Fibroblast of skin of right biceps (primary cell): Measurements from ENCODE around the gene UNC93A.
"Not testable (repeated sequence)": the region's sequence is repeated elsewhere in the genome, so short reads cannot be mapped to it uniquely, and the experiment has no call there.

Source experiments
- DNase-seq: peaks from one replicate; pipeline ENCODE4 v3.0.0-alpha.2; 2013

UNC93A gene

GRCh38 chr6:167294651-167295494 is 3.8 kb downstream of the UNC93A start:
- DNase-seq = no peak

- no peak for DNase-seq
Measured at GRCh38 chr6:167295495-167296292, 4.6 kb downstream of the UNC93A start.

GRCh38 chr6:167296293-167296690 is 5.2 kb downstream of the UNC93A start:
- DNase-seq = no peak

DNA sequence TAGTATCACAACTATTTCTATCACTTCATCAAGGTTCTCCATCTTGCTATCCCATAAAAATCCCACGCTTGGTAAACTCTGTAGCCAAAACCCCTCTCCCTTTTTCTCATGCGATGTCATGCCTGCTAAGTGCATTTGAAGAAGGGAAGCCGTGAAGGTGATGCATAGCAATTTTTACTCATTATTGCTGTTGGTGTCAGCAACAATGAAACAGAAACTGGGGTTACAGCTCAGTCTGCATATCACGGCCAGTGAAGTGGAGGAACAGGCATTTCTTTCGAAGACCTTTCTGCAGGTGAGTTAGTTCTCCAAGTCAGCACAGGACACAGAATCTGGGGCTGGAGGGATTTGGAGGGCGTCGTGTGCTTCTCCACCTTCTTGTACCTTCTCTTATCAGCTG is 5.8 kb downstream of the UNC93A start:
- no peak for DNase-seq

GRCh38 chr6:167298127-167298526 is 7.0 kb downstream of the UNC93A start:
- no peak for DNase-seq

DNA sequence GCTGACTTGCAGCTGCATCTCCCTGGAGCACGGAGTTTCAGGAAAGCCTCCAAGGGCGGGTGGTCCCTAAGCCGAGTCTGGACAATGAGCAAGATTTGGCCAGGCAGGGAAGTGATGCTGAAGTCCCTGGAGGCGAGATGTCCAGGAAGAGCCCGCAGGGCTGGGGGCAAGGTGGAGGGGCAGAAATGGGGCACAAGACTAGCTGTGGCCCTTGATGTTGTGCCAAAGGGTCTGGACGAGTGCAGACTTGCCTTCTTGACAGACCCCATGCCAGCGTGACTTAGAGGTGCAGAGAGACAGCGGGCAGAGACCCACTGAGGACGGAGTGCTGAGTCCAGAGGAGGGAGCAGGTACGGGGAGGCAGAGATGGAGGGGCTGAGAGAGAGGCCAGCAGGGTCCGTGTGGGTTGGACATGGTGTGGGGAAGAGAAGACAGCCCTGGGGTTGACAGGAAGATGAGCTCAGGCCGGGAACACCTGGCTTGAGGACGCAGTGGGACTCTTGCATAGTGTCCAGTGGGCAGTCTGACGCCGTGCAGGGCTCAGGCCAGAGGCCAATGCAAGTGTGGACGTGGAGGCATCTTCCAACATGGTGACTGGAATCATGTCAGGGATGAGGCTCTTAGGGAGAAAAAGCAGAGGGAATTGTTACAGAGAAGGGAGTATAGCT is 8.7 kb downstream of the UNC93A start:
- DNase-seq = no peak

DNA sequence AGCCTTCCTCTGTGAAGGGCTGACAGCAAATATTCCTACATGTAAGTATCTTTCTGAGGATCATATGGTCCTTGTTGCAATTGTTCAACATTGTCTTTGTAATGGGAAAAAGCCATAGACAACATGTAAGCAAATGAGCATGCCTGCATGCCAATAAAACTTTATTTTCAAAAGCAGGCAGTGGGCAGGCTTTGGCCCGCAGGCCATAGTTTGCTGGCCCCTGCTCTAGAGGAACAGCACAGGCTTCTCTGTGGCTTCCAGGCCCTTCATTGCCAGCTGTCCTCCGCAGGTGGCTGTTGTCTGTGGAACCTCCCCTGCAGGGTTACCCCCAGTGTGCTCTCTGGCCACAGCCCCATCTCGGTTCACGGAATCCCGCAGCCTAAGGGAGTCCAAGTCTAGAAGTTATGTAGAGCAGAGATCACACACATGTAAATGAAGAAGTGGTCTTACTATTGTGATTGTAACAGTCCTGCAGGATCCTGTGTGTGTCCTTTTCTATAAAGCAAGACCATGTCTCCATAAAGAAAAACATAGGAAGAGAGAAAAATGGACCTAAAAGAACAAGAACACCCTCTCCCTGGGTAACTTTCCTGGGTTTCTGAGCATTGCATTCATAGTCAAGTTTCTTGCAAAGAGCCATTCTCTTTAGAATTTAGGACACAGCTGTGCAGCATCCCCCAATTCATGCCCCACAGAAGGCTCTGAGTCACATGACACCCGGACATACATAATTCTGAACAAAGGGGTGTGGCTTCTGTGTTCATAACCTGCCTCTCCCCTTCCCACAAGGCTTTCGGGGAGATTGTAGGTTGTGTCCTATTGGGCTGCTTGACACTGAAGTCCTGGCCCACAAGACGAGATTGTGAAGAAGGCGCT is 10.0 kb downstream of the UNC93A start:
- DNase-seq = no peak

- no peak for DNase-seq
Measured at GRCh38 chr6:167302074-167302473, 11.0 kb downstream of the UNC93A start.

- DNase-seq = no peak
Measured at GRCh38 chr6:167302796-167303195, 11.7 kb downstream of the UNC93A start.

DNA sequence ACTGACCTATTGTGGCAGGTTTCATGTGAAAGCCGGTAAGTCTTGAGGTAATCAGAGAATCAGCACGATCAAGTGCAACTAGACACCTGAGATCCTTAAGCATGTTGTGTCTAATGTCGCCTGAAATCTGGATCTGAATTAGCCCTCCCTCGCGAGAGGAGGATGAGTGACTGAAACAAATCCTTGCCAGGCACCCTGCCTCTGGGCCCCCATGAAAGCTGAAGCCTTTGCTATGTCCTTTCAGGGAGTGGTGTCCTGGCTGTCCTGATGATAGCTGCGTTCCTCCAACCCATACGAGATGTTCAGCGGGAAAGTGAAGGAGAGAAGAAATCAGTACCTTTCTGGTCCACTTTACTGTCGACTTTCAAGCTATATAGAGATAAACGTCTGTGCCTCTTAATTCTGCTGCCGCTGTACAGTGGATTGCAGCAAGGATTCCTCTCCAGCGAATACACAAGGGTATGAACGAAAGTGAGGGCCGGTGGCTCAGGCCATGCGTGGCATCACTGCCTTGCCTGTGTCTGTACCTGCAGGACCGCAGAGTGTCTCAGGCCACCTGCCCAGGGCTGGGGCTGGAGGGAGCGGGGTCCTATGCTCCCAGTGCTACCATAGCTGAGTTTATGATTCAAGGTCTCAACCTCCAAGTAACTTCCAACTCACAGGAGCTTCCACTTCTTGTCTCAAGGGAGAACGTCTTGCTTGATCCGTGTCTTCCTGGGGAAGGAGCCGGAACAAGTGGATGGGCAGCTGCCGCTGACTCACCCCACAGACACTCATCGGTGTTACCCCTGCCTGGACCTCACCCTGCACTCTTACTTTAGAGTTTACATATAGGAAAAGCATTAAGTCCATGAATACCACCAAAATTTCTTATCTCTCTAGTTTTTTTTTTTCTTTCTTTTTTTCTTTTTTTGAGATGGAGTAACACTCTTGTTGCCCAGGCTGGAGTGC is 12.8 kb downstream of the UNC93A start:
- no peak for DNase-seq

DNA sequence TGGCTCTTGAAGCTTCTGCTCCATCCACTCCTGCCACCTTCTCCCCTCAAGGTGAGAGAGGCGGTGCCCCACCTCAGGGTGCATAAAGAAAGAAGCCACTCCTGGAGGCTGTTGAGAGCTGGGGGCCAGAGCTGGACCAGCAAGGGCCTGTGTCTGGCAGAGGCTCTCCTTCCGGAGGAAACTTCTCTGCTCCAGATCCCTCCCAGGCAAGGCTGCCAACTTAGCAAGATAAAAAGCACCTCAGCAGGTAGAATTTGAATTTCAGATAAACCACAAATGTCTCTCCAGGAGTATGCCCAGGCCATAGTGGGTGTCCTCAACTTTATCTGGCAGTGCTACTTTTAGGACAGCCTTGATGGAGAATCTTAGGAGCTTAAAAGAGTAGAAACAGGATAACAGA is 13.8 kb downstream of the UNC93A start:
- no peak for DNase-seq

GRCh38 chr6:167305796-167306195 is 14.7 kb downstream of the UNC93A start:
- no peak for DNase-seq

- peak; percentile 15 for DNase-seq
Measured at GRCh38 chr6:167306401-167306998, 15.4 kb downstream of the UNC93A start.

- DNase-seq = no peak
Measured at GRCh38 chr6:167307342-167307955, 16.3 kb downstream of the UNC93A start.

- DNase-seq = no peak
Measured at GRCh38 chr6:167308207-167308606, 17.1 kb downstream of the UNC93A start.

- DNase-seq = not testable (repeated sequence)
Measured at GRCh38 chr6:167309355-167310192, 18.5 kb downstream of the UNC93A start.

DNA sequence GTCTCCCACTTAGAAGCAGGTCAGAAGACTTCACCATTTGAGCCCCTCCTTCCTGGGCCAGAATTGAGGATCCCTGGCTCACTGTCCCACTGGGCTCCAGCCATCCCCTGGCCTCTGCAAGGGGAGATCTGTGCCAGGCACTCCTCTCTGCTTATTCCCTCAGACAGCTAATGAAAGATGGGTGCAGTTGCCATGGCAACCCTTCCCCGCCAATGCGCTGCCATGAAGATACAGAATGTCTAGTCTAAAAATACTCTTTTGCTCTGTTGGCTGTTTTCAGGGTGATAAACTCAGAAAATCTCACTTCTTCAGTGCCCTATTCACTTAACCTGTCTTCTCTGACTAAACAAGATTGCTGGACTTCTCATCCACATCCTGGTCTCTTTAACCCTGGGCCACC is 20.2 kb downstream of the UNC93A start:
- no peak for DNase-seq

DNA sequence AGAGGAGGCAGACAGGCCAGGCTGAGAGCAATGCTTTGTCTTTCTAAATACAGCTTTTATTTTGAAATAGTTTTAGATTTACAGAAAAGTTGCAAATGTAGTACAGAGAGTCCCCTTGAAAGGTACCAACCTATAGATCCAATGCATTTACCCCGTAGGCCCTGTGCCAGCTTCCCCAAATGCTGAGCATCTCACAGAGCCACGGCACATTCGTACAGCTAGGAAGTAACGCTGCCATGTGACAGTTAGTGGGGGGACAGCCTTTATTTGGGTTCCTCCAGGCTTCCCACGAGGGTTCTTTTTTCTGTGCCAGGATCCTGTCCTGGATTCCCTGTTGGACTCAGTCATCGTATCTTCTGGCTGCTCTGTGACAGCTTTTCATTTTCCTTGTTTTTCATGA is 20.6 kb downstream of the UNC93A start:
- DNase-seq = not testable (repeated sequence)

- DNase-seq = no peak
Measured at GRCh38 chr6:167314180-167314821, 23.2 kb downstream of the UNC93A start.
